ENCODE results near the gene STAB1.

STAB1 gene

GRCh38 chr3:52484680-52485461, 10.3 kb upstream of the STAB1 start:
- no peak for DNase-seq

- DNase-seq = no peak
Observed at GRCh38 chr3:52487050-52487787, 7.9 kb upstream of the STAB1 start.

- DNase-seq = no peak
Observed at GRCh38 chr3:52487788-52488691, 7.1 kb upstream of the STAB1 start.

GRCh38 chr3:52488746-52489145, 6.4 kb upstream of the STAB1 start:
- DNase-seq = no peak

- no peak for DNase-seq
Observed at GRCh38 chr3:52489453-52489852, 5.7 kb upstream of the STAB1 start.

- DNase-seq = no peak
Observed at GRCh38 chr3:52490035-52490938, 4.9 kb upstream of the STAB1 start.

GRCh38 chr3:52490939-52491526, 4.1 kb upstream of the STAB1 start:
- DNase-seq = no peak

GRCh38 chr3:52492059-52492458, 3.1 kb upstream of the STAB1 start:
- no peak for DNase-seq

- DNase-seq = no peak
Observed at GRCh38 chr3:52493232-52494017, 1.7 kb upstream of the STAB1 start.

GRCh38 chr3:52494445-52494844, 693 bp upstream of the STAB1 start:
- no peak for DNase-seq

GRCh38 chr3:52495777-52496602, 852 bp downstream of the STAB1 start:
- DNase-seq = no peak

- DNase-seq = no peak
Observed at GRCh38 chr3:52498137-52499054, 3.3 kb downstream of the STAB1 start.

GRCh38 chr3:52501046-52501445, 5.9 kb downstream of the STAB1 start:
- no peak for DNase-seq

- DNase-seq = no peak
Observed at GRCh38 chr3:52502001-52502400, 6.9 kb downstream of the STAB1 start.

GRCh38 chr3:52502808-52503350, 7.7 kb downstream of the STAB1 start:
- no peak for DNase-seq

GRCh38 chr3:52503788-52504424, 8.8 kb downstream of the STAB1 start:
- DNase-seq = no peak

GRCh38 chr3:52504977-52505376, 9.8 kb downstream of the STAB1 start:
- no peak for DNase-seq
